Mesenchymal stem cell (in vitro differentiated cells and primary cell): ENCODE measurements around the gene MACIR. TPM values are rescaled to one million over a fixed set of nuclear protein-coding genes. Genes with fewer than 3 reads are reported as not detected.

Source experiments
- DNase-seq: peaks from one replicate; pipeline ENCODE4 v3.0.0-alpha.2; 2013
- H2AFZ ChIP-seq: one replicate; pipeline ENCODE4 v1.6.1; 2013; ENCODE audit warnings: low read depth, mild to moderate bottlenecking, control low read depth, inconsistent platforms, low read length, moderate library complexity
- H2AK5ac ChIP-seq: 2 replicates; pipeline ENCODE4 v1.6.1; 2013; ENCODE audit warnings: low read length, moderate library complexity, mild to moderate bottlenecking, inconsistent platforms; ENCODE audit not compliant: severe bottlenecking
- H2BK120ac ChIP-seq: one replicate; pipeline ENCODE4 v1.6.1; 2013; ENCODE audit warnings: low read depth, mild to moderate bottlenecking, inconsistent platforms, low read length, moderate library complexity
- H2BK12ac ChIP-seq, 2 experiments: one replicate each; pipeline ENCODE4 v1.6.1; 2013; ENCODE audit warnings: inconsistent platforms in 2 of 2, low read length in 2 of 2, mild to moderate bottlenecking in 2 of 2, moderate library complexity in 2 of 2, control low read depth in 1 of 2
- H2BK15ac ChIP-seq: one replicate; pipeline ENCODE4 v1.6.1; 2013; ENCODE audit warnings: mild to moderate bottlenecking, low read depth, inconsistent platforms; ENCODE audit not compliant: poor library complexity, severe bottlenecking
- H2BK5ac ChIP-seq: 2 replicates; pipeline ENCODE4 v1.6.1; 2013; ENCODE audit warnings: low read depth, mild to moderate bottlenecking, low read length, control low read depth, inconsistent platforms; ENCODE audit not compliant: poor library complexity, severe bottlenecking
- H3K14ac ChIP-seq, 2 experiments: one replicate each; pipeline ENCODE4 v1.6.1; 2013; ENCODE audit warnings: inconsistent platforms in 2 of 2, low read length in 2 of 2, control low read depth in 1 of 2, mild to moderate bottlenecking in 1 of 2, moderate library complexity in 1 of 2
- H3K18ac ChIP-seq, 2 experiments: one replicate each; pipeline ENCODE4 v1.6.1; 2013; ENCODE audit warnings: inconsistent platforms in 2 of 2, low read length in 2 of 2, control low read depth in 1 of 2, low read depth in 1 of 2, mild to moderate bottlenecking in 1 of 2
- H3K23ac ChIP-seq, 2 experiments: one replicate each; pipeline ENCODE4 v1.6.1; 2013; ENCODE audit warnings: inconsistent platforms in 2 of 2, low read length in 2 of 2, mild to moderate bottlenecking in 2 of 2, moderate library complexity in 2 of 2, control low read depth in 1 of 2
- H3K27ac ChIP-seq: 2 replicates; pipeline ENCODE4 v1.5.1; 2013; ENCODE audit warnings: mild to moderate bottlenecking, moderate library complexity, low read length, control low read depth, inconsistent platforms; ENCODE audit not compliant: poor library complexity, severe bottlenecking
- H3K27me3 ChIP-seq, 2 experiments: 2 replicates each; pipeline versions ENCODE4 v1.6.1 to v1.7.0; 2013; ENCODE audit warnings: low read length in 2 of 2, mild to moderate bottlenecking in 2 of 2, moderate library complexity in 2 of 2, control low read depth in 1 of 2, inconsistent platforms in 1 of 2; ENCODE audit not compliant: control insufficient read depth in 1 of 2, insufficient read depth in 1 of 2
- H3K36me3 ChIP-seq, 2 experiments: 2 replicates each; pipeline versions ENCODE4 v1.6.1 to v1.7.0; 2013; ENCODE audit warnings: low read length in 2 of 2, control low read depth in 1 of 2, inconsistent platforms in 1 of 2, low read depth in 1 of 2, mild to moderate bottlenecking in 1 of 2; ENCODE audit not compliant: insufficient read depth in 2 of 2, control insufficient read depth in 1 of 2
- H3K4ac ChIP-seq, 2 experiments: one replicate each; pipeline ENCODE4 v1.6.1; 2013; ENCODE audit warnings: inconsistent platforms in 2 of 2, low read length in 2 of 2, mild to moderate bottlenecking in 2 of 2, moderate library complexity in 2 of 2, control low read depth in 1 of 2, low read depth in 1 of 2
- H3K4me1 ChIP-seq: 2 replicates; pipeline ENCODE4 v1.6.1; 2013; ENCODE audit warnings: low read depth, low read length, control low read depth; ENCODE audit not compliant: control insufficient read depth, insufficient read depth
- H3K4me2 ChIP-seq: 2 replicates; pipeline ENCODE4 v1.6.1; 2013; ENCODE audit warnings: low read length, mild to moderate bottlenecking, inconsistent platforms; ENCODE audit not compliant: poor library complexity, severe bottlenecking
- H3K4me3 ChIP-seq, 2 experiments: 2 replicates each; pipeline versions ENCODE4 v1.5.1 to v1.7.0; 2013; ENCODE audit warnings: low read length in 2 of 2, mild to moderate bottlenecking in 2 of 2, control low read depth in 1 of 2, low read depth in 1 of 2; ENCODE audit not compliant: insufficient read depth in 1 of 2
- H3K79me1 ChIP-seq: replicated peaks from 2 replicates; pipeline ENCODE4 v1.6.1; 2013; ENCODE audit warnings: mild to moderate bottlenecking, control low read depth, low read length, inconsistent platforms; ENCODE audit not compliant: poor library complexity, severe bottlenecking
- H3K9ac ChIP-seq: 2 replicates; pipeline ENCODE4 v1.7.0; 2013; ENCODE audit warnings: mild to moderate bottlenecking, low read length, moderate library complexity
- H3K9me3 ChIP-seq: 2 replicates; pipeline ENCODE4 v1.7.0; 2013; ENCODE audit warnings: mild to moderate bottlenecking, low read length; ENCODE audit not compliant: control insufficient read depth
- H4K8ac ChIP-seq: one replicate; pipeline ENCODE4 v1.6.1; 2013; ENCODE audit warnings: inconsistent platforms, mild to moderate bottlenecking, low read length, moderate library complexity
- H4K91ac ChIP-seq: one replicate; pipeline ENCODE4 v1.6.1; 2013; ENCODE audit warnings: mild to moderate bottlenecking, low read length, inconsistent platforms
- WGBS: methylation state at CpG from one replicate; pipeline ENCODE4 v1.1.7; 2013; ENCODE audit warnings: mixed read lengths; 5-methylcytosine and 5-hydroxymethylcytosine counted together
- polyA plus RNA-seq, 2 experiments: library from polyadenylated mRNA; stranded (reverse); fragments of 200-250 nt; gene quantifications; one replicate each; pipeline ENCODE4 v1.2.3, GENCODE V29; 2013

Gene MACIR, protein sequence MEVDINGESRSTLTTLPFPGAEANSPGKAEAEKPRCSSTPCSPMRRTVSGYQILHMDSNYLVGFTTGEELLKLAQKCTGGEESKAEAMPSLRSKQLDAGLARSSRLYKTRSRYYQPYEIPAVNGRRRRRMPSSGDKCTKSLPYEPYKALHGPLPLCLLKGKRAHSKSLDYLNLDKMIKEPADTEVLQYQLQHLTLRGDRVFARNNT
- polyA plus RNA-seq (2013, experiment 1 of 2), result 4.8 TPM
- 5.1 TPM for polyA plus RNA-seq (2013, experiment 2 of 2)

DNA sequence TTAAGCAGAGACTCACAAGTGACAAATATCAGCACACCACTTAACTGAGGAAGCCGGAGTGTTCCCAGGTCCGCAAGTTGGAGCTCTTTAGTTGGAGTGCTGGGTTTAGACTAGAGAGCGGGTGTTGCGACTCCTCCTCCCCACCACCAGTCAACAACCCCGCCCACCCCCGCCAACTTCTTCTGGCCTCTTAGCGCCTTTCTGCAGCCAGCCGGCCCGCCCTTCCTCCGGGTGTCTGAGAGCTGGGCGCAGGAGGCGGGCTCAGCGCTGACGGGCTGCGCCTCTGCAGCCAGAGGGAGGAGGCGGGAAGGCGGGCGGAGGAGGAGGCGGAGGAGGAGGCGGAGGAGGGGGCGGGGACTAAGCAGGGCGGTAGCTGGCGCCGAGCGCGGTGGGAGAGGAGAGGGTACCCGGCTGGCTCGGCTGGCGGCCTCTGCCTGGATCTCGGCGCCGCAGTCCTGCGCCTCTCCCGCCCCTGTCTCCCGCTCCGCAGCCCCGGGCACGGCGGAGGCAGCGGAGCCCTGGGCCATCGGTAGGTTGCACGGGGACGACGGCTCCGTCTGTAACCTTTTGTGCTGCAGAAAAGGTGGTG is at the start of gene MACIR:
Gene MACIR, plus strand, starts transcription at position 396 of the 589 bp plus-strand sequence. CDS start 17,157 bp downstream, outside the sequence.
- Histone ChIP-seq H3K36me3 (peaks cover 0 to 3% of the 10 kb centered on the region in 2 experiments), H3K4me1 (peaks cover 2% of the 10 kb centered on the region), H4K91ac (peak within 1 kb of the TSS; percentile 92), H3K4me2 (peak within 1 kb of the TSS; percentile 99), H3K9ac (peak within 1 kb of the TSS; percentile 85), H2AK5ac (no peak within 1 kb of the TSS), H3K4ac (peak within 1 kb of the TSS; percentile 81 to 95), H2BK5ac (no peak within 1 kb of the TSS), H3K79me1 (no peaks in the 10 kb centered on the region), H3K9me3 (no peaks in the 10 kb centered on the region), H3K18ac (peak within 1 kb of the TSS; percentile 90 to 94), H4K8ac (peak within 1 kb of the TSS; percentile 70), H3K23ac (peak within 1 kb of the TSS in 1 of 2 experiments; percentile 96), H3K27me3 (no peaks in the 10 kb centered on the region), H2BK12ac (peak within 1 kb of the TSS in 1 of 2 experiments; percentile 77), H2BK120ac (peak within 1 kb of the TSS; percentile 71), H3K4me3 (peak within 1 kb of the TSS; percentile 89 to 92), H3K14ac (peak within 1 kb of the TSS; percentile 86 to 99), H2AFZ (peak within 1 kb of the TSS; percentile 79), H2BK15ac (peak within 1 kb of the TSS; percentile 90), H3K27ac (peak within 1 kb of the TSS; percentile 59)
- peak; percentile 98 for DNase-seq
- under 1% methylated on average over 19 of the region's 45 CpGs for WGBS

DNA sequence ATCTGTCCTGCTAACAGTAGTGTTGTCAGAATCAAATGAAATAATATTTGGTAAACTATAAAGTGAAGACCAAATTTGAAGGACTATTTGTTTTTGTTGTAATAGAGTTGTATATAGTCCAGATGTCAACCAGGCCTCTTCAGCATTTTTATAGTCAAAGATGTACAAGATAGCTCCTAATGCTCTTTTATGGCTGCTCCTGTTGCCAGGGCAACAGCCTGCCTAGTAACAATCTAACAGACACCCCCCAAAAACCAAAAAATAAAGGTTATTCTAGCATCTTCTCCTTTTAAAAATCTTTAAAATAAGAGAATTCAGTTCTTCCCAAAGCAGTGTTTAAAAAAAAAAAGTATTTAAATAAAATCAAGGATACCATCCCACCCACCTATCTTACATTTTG is 49.5 kb upstream of the MACIR start:
- Histone ChIP-seq H3K4me1 (peaks cover 3% of the 10 kb centered on the region), H3K14ac (no peak overlapping the region), H3K18ac (no peak overlapping the region), H3K4me2 (no peak overlapping the region), H3K23ac (no peak overlapping the region), H3K27me3 (no peaks in the 10 kb centered on the region), H2BK15ac (no peak overlapping the region), H2BK120ac (no peak overlapping the region), H3K27ac (no peak overlapping the region), H3K4ac (no peak overlapping the region), H4K91ac (no peak overlapping the region), H4K8ac (no peak overlapping the region), H2BK12ac (no peak overlapping the region), H2BK5ac (no peak overlapping the region), H3K9ac (no peak overlapping the region), H3K9me3 (no peaks in the 10 kb centered on the region), H3K79me1 (peaks cover 2% of the 10 kb centered on the region), H3K4me3 (no peak overlapping the region), H2AK5ac (no peak overlapping the region), H2AFZ (no peak overlapping the region), H3K36me3 (peaks cover 0 to 23% of the 10 kb centered on the region in 2 experiments)
- no peak for DNase-seq

DNA sequence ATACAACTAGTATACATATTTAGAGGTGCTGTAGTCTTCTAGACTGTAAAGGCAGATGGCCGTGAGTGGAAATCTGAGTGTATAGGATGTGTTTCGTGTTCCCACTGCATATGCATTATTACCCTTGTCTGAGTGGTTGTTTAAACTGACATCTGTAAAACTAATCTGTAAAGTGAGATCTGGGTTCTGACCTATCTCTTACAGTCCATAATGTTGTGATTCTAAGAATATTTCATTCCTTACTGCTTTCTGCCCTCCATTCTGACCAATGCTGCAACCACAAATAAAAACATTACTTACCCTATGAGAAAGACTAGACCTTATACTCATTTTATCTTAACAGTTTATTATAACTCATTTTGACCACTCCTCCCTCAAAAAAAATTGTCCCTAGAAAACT is 47.6 kb upstream of the MACIR start:
- Histone ChIP-seq H3K4me1 (peaks cover 3% of the 10 kb centered on the region), H2BK120ac (no peak overlapping the region), H3K79me1 (peaks cover 2% of the 10 kb centered on the region), H3K9ac (no peak overlapping the region), H4K91ac (no peak overlapping the region), H2BK15ac (no peak overlapping the region), H4K8ac (no peak overlapping the region), H3K4me2 (no peak overlapping the region), H3K23ac (no peak overlapping the region), H2AFZ (no peak overlapping the region), H2AK5ac (no peak overlapping the region), H3K4ac (no peak overlapping the region), H3K14ac (no peak overlapping the region), H2BK5ac (no peak overlapping the region), H3K4me3 (no peak overlapping the region), H3K9me3 (no peaks in the 10 kb centered on the region), H3K36me3 (peaks cover 0 to 18% of the 10 kb centered on the region in 2 experiments), H2BK12ac (no peak overlapping the region), H3K27me3 (no peaks in the 10 kb centered on the region), H3K27ac (no peak overlapping the region), H3K18ac (no peak overlapping the region)
- DNase-seq, result no peak
- WGBS, result 81% methylated on average over 2 of the region's 2 CpGs
